NB4 (cell line): ENCODE results near the gene EMC6.
"Not testable (repeated sequence)": the region's sequence is repeated elsewhere in the genome, so short reads cannot be mapped to it uniquely, and the experiment has no call there.

Source experiments
- DNase-seq: peaks from one replicate; pipeline ENCODE4 v3.0.0; 2010; ENCODE audit warnings: low read depth
- H3K4me3 ChIP-seq: one replicate; pipeline ENCODE4 v1.5.1; 2011; ENCODE audit warnings: mild to moderate bottlenecking, low read depth, low read length, moderate library complexity
- CTCF ChIP-seq: IDR thresholded peaks from one replicate; pipeline ENCODE4 v1.5.1; 2012; ENCODE audit warnings: low read depth, low read length
- MAX ChIP-seq: IDR thresholded peaks from 2 replicates; pipeline ENCODE4 v1.6.1; 2011; ENCODE audit warnings: low read depth, low read length
- MYC ChIP-seq: IDR thresholded peaks from 2 replicates; pipeline ENCODE4 v1.6.1; 2011; ENCODE audit warnings: low read depth, low read length
- POLR2A ChIP-seq: IDR thresholded peaks from 2 replicates; pipeline ENCODE4 v1.6.1; 2011; ENCODE audit warnings: mild to moderate bottlenecking; ENCODE audit not compliant: insufficient read length; ENCODE audit errors: extremely low read depth

EMC6 gene

GRCh38 chr17:3693829-3694231 is 25.2 kb downstream of the EMC6 start:
- TF ChIP-seq MAX (no peak), CTCF (no peak), POLR2A (no peak), MYC (no peak)
- DNase-seq: no peak
- H3K4me3 ChIP-seq: no peak overlapping the region

- DNase-seq: no peak
- H3K4me3 ChIP-seq: peak overlapping the region; percentile 44
- TF ChIP-seq MAX (no peak), MYC (no peak), POLR2A (no peak), CTCF (no peak)
These were observed 26.6 kb downstream of the EMC6 start for GRCh38 chr17:3695129-3695722.

- peak; percentile 77 for TF ChIP-seq MAX
- peak; percentile 57; the same call in 1 of the 2 replicates for TF ChIP-seq MYC
- no peak for TF ChIP-seq POLR2A
- TF ChIP-seq CTCF: no peak
- DNase-seq: peak; percentile 82
- peak within 1 kb of the TSS; percentile 44 for H3K4me3 ChIP-seq
These were observed 27.3 kb downstream of the EMC6 start, which contains the start of gene P2RX5 for GRCh38 chr17:3695723-3696411. TSS of gene P2RX5 (minus strand) at chr17:3696155. CDS start at chr17:3696005, 150 bp downstream.

- DNase-seq: no peak
- no peak overlapping the region for H3K4me3 ChIP-seq
- TF ChIP-seq POLR2A (no peak), MAX (no peak), MYC (no peak), CTCF (no peak)
These were observed 28.5 kb downstream of the EMC6 start for GRCh38 chr17:3697103-3697476.

- TF ChIP-seq CTCF (no peak), MYC (no peak), POLR2A (no peak)
- no peak overlapping the region for H3K4me3 ChIP-seq
- no peak for DNase-seq
These were observed 29.5 kb downstream of the EMC6 start for GRCh38 chr17:3698139-3698538.

GRCh38 chr17:3699951-3700350 is 31.3 kb downstream of the EMC6 start:
- TF ChIP-seq MAX: no peak
- TF ChIP-seq POLR2A: no peak
- no peak for TF ChIP-seq CTCF
- no peak for TF ChIP-seq MYC
- no peak for DNase-seq

GRCh38 chr17:3702041-3702539 is 33.5 kb downstream of the EMC6 start:
- not testable (repeated sequence) for H3K4me3 ChIP-seq, DNase-seq

More at GRCh38 chr17:3699951-3700350, 31.3 kb downstream of the EMC6 start:
- no peak overlapping the region for H3K4me3 ChIP-seq
